ENCODE measurements around the gene ARFRP1. TPM values are rescaled to one million over a fixed set of nuclear protein-coding genes. Genes with fewer than 3 reads are reported as not detected.
A peak's percentile ranks its signal among the peaks of the same experiment; 100 is the strongest.

ARFRP1 gene
- total and polyA plus RNA-seq, 2 of the 13 experiments (the other 11 are each of a cell fraction or from before 2014, with no cell fraction given): 32.0 to 51.1 TPM

DNA sequence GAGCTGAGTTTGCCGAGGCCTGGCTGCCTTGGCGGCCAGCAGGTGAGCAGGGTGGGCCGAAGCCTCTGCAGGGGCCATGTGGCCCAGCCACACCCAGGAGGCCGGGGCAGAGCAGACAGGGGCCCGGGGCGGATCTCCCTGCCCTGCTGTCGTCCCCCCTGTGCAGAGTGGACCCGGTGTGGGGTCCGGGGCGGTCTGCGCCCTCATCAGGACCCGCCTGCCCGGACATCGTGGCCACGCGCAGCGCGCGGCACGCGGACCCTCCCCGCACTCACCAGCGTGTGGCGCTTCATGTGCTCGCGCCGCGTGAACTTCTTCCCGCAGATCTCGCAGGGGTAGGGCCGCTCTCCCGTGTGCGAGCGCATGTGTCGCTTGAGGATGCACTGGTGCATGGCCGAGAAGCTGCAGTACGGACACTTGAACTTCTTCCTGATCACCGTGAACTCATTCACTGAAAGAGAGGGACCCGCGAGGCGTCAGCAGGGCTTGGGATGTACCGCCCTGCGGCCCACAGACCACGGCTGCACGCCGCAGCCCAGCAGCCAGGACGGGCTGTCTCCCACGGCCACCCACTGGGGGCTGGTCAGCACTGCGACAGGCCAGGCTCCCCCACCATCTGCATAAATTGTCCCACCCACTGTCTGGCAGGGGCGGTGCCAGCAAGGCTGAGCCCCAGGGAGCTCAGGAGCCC lies 44.8 kb upstream of the ARFRP1 start (continued):
- TF ChIP-seq, protein P1, sequence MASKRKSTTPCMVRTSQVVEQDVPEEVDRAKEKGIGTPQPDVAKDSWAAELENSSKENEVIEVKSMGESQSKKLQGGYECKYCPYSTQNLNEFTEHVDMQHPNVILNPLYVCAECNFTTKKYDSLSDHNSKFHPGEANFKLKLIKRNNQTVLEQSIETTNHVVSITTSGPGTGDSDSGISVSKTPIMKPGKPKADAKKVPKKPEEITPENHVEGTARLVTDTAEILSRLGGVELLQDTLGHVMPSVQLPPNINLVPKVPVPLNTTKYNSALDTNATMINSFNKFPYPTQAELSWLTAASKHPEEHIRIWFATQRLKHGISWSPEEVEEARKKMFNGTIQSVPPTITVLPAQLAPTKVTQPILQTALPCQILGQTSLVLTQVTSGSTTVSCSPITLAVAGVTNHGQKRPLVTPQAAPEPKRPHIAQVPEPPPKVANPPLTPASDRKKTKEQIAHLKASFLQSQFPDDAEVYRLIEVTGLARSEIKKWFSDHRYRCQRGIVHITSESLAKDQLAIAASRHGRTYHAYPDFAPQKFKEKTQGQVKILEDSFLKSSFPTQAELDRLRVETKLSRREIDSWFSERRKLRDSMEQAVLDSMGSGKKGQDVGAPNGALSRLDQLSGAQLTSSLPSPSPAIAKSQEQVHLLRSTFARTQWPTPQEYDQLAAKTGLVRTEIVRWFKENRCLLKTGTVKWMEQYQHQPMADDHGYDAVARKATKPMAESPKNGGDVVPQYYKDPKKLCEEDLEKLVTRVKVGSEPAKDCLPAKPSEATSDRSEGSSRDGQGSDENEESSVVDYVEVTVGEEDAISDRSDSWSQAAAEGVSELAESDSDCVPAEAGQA (IDR thresholded peaks at IDR 0.05; ENCODE audit: low read depth): no peak
- TF ChIP-seq, protein P1 (CRISPR knock-in tag; IDR thresholded peaks at IDR 0.05; ENCODE audit: borderline replicate concordance): no peak
- TF ChIP-seq ZNF232 (CRISPR knock-in tag; IDR thresholded peaks at IDR 0.05; ENCODE audit: borderline replicate concordance): no peak
- peak; percentile 37; the same call in 1 of the 2 replicates for TF ChIP-seq ZNF768 (CRISPR knock-in tag; IDR thresholded peaks at IDR 0.05)
- TF ChIP-seq FOXC1 (CRISPR knock-in tag; IDR thresholded peaks at IDR 0.05; ENCODE audit: borderline replicate concordance): no peak
- no peak for TF ChIP-seq ZNF264 (CRISPR knock-in tag; IDR thresholded peaks at IDR 0.05)
- no peak for TF ChIP-seq EED (CRISPR knock-in tag; IDR thresholded peaks at IDR 0.05)
- no peak for TF ChIP-seq CREM (IDR thresholded peaks at IDR 0.05)
- no peak for TF ChIP-seq CREM (CRISPR knock-in tag; IDR thresholded peaks at IDR 0.05)
- no peak for TF ChIP-seq ZNF331 (CRISPR knock-in tag; IDR thresholded peaks at IDR 0.05)
- TF ChIP-seq ZNF709 (CRISPR knock-in tag; IDR thresholded peaks at IDR 0.05): no peak
- TF ChIP-seq ZNF431 (CRISPR knock-in tag; IDR thresholded peaks at IDR 0.05; ENCODE audit: borderline replicate concordance, low read depth): no peak
- no peak for TF ChIP-seq FOXO1 (CRISPR knock-in tag; IDR thresholded peaks at IDR 0.05)
- TF ChIP-seq NFATC3 (CRISPR knock-in tag; IDR thresholded peaks at IDR 0.05): no peak
- TF ChIP-seq, protein P2, sequence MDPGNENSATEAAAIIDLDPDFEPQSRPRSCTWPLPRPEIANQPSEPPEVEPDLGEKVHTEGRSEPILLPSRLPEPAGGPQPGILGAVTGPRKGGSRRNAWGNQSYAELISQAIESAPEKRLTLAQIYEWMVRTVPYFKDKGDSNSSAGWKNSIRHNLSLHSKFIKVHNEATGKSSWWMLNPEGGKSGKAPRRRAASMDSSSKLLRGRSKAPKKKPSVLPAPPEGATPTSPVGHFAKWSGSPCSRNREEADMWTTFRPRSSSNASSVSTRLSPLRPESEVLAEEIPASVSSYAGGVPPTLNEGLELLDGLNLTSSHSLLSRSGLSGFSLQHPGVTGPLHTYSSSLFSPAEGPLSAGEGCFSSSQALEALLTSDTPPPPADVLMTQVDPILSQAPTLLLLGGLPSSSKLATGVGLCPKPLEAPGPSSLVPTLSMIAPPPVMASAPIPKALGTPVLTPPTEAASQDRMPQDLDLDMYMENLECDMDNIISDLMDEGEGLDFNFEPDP (CRISPR knock-in tag; conservative IDR thresholded peaks at IDR 0.05): no peak
- TF ChIP-seq, protein P3, sequence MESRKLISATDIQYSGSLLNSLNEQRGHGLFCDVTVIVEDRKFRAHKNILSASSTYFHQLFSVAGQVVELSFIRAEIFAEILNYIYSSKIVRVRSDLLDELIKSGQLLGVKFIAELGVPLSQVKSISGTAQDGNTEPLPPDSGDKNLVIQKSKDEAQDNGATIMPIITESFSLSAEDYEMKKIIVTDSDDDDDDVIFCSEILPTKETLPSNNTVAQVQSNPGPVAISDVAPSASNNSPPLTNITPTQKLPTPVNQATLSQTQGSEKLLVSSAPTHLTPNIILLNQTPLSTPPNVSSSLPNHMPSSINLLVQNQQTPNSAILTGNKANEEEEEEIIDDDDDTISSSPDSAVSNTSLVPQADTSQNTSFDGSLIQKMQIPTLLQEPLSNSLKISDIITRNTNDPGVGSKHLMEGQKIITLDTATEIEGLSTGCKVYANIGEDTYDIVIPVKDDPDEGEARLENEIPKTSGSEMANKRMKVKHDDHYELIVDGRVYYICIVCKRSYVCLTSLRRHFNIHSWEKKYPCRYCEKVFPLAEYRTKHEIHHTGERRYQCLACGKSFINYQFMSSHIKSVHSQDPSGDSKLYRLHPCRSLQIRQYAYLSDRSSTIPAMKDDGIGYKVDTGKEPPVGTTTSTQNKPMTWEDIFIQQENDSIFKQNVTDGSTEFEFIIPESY (CRISPR knock-in tag; IDR thresholded peaks at IDR 0.05): peak; percentile 96
- TF ChIP-seq, protein P4, sequence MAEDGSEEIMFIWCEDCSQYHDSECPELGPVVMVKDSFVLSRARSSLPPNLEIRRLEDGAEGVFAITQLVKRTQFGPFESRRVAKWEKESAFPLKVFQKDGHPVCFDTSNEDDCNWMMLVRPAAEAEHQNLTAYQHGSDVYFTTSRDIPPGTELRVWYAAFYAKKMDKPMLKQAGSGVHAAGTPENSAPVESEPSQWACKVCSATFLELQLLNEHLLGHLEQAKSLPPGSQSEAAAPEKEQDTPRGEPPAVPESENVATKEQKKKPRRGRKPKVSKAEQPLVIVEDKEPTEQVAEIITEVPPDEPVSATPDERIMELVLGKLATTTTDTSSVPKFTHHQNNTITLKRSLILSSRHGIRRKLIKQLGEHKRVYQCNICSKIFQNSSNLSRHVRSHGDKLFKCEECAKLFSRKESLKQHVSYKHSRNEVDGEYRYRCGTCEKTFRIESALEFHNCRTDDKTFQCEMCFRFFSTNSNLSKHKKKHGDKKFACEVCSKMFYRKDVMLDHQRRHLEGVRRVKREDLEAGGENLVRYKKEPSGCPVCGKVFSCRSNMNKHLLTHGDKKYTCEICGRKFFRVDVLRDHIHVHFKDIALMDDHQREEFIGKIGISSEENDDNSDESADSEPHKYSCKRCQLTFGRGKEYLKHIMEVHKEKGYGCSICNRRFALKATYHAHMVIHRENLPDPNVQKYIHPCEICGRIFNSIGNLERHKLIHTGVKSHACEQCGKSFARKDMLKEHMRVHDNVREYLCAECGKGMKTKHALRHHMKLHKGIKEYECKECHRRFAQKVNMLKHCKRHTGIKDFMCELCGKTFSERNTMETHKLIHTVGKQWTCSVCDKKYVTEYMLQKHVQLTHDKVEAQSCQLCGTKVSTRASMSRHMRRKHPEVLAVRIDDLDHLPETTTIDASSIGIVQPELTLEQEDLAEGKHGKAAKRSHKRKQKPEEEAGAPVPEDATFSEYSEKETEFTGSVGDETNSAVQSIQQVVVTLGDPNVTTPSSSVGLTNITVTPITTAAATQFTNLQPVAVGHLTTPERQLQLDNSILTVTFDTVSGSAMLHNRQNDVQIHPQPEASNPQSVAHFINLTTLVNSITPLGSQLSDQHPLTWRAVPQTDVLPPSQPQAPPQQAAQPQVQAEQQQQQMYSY (CRISPR knock-in tag; IDR thresholded peaks at IDR 0.05): no peak
